RWPE2 (cell line): ENCODE results near the gene MCC.
A peak's percentile ranks its signal among the peaks of the same experiment; 100 is the strongest.

ENCODE experiments used
- ATAC-seq: fragments of 200-7000 bp; cut with Tn5 transposase; 3 replicates; pipeline ENCODE4 v1.9.1; 2021; ENCODE audit warnings: low read depth
- DNase-seq: peaks from one replicate; pipeline ENCODE4 v3.0.0-alpha.2; 2020; ENCODE audit warnings: low spot score
- H3K27ac ChIP-seq: fragments of 450-650 bp; 2 replicates; pipeline ENCODE4 v1.5.1; 2017; ENCODE audit warnings: mild to moderate bottlenecking; ENCODE audit not compliant: poor library complexity, severe bottlenecking
- H3K27me3 ChIP-seq: fragments of 250-450 bp; sonication (Bioruptor Pico); 2 replicates; pipeline ENCODE4 v1.5.1; 2021; ENCODE audit warnings: mild to moderate bottlenecking, moderate library complexity; ENCODE audit not compliant: insufficient read depth, poor library complexity, severe bottlenecking
- H3K36me3 ChIP-seq: fragments of 250-450 bp; sonication (Bioruptor Pico); 2 replicates; pipeline ENCODE4 v1.5.1; 2020; ENCODE audit warnings: low read depth, mild to moderate bottlenecking, moderate library complexity
- H3K4me1 ChIP-seq: fragments of 250-450 bp; sonication (Bioruptor Pico); 2 replicates; pipeline ENCODE4 v1.5.1; 2021; ENCODE audit warnings: mild to moderate bottlenecking, moderate library complexity; ENCODE audit not compliant: insufficient read depth, poor library complexity, severe bottlenecking
- H3K4me3 ChIP-seq: fragments of 250-450 bp; sonication (Bioruptor Pico); 2 replicates; pipeline ENCODE4 v1.5.1; 2021; ENCODE audit warnings: mild to moderate bottlenecking, moderate library complexity; ENCODE audit not compliant: severe bottlenecking
- H3K9me3 ChIP-seq: fragments of 250-450 bp; sonication (Bioruptor Pico); 2 replicates; pipeline ENCODE4 v1.5.1; 2021; ENCODE audit warnings: mild to moderate bottlenecking, moderate library complexity; ENCODE audit not compliant: severe bottlenecking
- TF ChIP-seq, protein P1 (sequence below): fragments of 450-650 bp; IDR thresholded peaks from one replicate; pipeline ENCODE4 v1.5.1; 2017; ENCODE audit warnings: mild to moderate bottlenecking, moderate library complexity; ENCODE audit not compliant: poor library complexity, severe bottlenecking

MCC gene

DNA sequence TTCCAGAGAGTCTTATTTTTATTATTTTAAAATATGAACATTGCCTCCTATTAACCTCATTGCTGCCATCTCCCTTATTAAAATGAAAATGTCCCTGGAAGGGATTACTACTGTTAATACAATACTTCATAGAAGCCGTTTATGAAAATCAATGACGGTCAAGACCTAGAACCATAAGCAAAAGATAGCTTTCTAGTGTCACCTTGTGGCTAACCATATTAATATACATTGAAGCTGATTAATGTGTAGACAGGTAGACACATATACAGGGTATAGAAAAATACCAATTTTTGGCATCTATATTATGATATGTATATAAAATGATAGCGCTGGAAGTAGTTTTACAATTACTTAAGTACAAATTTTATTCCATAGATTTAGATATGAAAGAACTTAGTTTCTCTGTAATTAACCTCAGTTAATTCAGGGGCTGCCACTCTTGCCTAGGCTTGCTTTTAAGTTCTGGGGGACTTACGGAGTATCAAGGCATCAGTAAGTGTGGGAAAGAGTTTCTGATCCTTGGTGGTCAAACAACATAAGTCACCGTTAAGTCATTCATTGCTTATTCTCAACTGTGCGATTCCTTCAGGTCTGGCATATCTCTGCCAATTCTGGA is 22.7 kb upstream of the MCC start:
- no peak overlapping the region for H3K27ac ChIP-seq
- peak; percentile 59 for ATAC-seq
- H3K9me3 ChIP-seq: no peaks in the 10 kb centered on the region
- H3K4me3 ChIP-seq: no peak overlapping the region
- peaks cover 10% of the 10 kb centered on the region for H3K36me3 ChIP-seq
- no peaks in the 10 kb centered on the region for H3K27me3 ChIP-seq
- no peak for DNase-seq
- H3K4me1 ChIP-seq: peaks cover 22% of the 10 kb centered on the region
- TF ChIP-seq, protein P1, sequence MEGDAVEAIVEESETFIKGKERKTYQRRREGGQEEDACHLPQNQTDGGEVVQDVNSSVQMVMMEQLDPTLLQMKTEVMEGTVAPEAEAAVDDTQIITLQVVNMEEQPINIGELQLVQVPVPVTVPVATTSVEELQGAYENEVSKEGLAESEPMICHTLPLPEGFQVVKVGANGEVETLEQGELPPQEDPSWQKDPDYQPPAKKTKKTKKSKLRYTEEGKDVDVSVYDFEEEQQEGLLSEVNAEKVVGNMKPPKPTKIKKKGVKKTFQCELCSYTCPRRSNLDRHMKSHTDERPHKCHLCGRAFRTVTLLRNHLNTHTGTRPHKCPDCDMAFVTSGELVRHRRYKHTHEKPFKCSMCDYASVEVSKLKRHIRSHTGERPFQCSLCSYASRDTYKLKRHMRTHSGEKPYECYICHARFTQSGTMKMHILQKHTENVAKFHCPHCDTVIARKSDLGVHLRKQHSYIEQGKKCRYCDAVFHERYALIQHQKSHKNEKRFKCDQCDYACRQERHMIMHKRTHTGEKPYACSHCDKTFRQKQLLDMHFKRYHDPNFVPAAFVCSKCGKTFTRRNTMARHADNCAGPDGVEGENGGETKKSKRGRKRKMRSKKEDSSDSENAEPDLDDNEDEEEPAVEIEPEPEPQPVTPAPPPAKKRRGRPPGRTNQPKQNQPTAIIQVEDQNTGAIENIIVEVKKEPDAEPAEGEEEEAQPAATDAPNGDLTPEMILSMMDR: peak; percentile 96

DNA sequence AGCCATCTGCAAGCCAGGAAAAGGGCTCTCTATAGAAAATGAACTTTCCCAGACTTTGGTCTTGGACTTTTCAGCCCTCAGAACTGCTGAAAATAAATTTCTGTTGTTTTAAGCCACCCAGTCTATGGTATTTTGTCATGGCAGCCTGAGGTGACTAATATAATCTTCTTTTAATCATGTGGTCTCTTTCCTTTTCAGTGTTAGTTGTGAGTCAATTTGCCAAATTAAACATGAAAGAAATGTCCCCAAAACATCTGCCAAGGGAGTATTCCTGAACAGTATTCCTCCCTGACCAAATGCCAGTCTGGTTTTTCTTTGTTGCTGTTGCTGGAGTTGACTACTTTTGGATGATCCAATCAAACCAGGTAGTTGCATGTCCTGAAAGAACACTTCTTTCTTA is 20.5 kb upstream of the MCC start:
- ATAC-seq (no peak), DNase-seq (no peak)
- Histone ChIP-seq H3K4me1 (peaks cover 15% of the 10 kb centered on the region), H3K27me3 (no peaks in the 10 kb centered on the region), H3K4me3 (no peak overlapping the region), H3K9me3 (no peaks in the 10 kb centered on the region), H3K36me3 (no peaks in the 10 kb centered on the region), H3K27ac (no peak overlapping the region)
- TF ChIP-seq, protein P1: no peak

DNA sequence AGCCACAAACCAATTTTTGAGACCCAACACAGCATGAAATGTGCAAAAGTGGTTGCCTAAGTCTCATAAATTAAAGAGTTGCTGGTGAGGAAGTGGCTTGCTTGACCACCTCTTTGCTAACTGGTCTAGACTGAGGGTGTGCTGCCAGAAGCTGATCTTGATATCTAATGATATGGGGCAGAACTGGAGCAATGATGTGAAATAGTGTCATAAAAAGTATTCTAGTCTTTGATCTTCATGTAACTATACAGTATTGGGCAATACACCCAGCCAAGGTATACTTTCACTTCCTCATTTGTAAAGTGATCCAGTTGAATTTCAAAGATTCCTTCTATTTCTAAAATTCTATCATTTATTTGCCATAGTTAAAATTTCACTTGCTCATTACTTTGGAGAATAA is 19.3 kb upstream of the MCC start:
- no peak for DNase-seq
- no peak for ATAC-seq

DNA sequence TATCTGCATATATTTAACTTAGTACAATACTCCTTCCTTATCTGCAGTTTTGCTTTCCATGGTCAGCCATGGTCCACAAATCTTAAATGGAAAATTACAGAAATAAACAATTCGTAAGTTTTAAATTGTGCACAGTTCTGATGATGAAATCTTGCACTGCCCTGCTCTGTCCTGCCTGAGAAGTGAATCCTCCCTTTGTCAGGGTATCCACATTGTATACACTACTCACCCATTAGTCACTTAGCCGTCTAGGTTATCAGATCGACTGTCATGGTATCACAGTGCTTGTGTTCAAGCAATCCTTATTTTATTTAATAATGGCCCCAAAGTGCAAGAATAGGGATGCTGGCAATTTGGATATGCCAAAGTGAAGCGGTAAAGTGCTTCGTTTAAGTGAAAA is 16.9 kb upstream of the MCC start:
- Histone ChIP-seq H3K9me3 (no peaks in the 10 kb centered on the region), H3K27ac (no peak overlapping the region), H3K4me1 (peaks cover 9% of the 10 kb centered on the region), H3K27me3 (no peaks in the 10 kb centered on the region), H3K36me3 (no peaks in the 10 kb centered on the region), H3K4me3 (no peak overlapping the region)
- TF ChIP-seq, protein P1: no peak
- peak; percentile 99 for ATAC-seq
- DNase-seq: no peak

More for the DNA sequence above, 19.3 kb upstream of the MCC start:
- peaks cover 10% of the 10 kb centered on the region for H3K4me1 ChIP-seq
- no peak overlapping the region for H3K4me3 ChIP-seq
- no peak overlapping the region for H3K27ac ChIP-seq
- TF ChIP-seq, protein P1: no peak
- no peaks in the 10 kb centered on the region for H3K9me3 ChIP-seq
- no peaks in the 10 kb centered on the region for H3K36me3 ChIP-seq
- no peaks in the 10 kb centered on the region for H3K27me3 ChIP-seq

DNA sequence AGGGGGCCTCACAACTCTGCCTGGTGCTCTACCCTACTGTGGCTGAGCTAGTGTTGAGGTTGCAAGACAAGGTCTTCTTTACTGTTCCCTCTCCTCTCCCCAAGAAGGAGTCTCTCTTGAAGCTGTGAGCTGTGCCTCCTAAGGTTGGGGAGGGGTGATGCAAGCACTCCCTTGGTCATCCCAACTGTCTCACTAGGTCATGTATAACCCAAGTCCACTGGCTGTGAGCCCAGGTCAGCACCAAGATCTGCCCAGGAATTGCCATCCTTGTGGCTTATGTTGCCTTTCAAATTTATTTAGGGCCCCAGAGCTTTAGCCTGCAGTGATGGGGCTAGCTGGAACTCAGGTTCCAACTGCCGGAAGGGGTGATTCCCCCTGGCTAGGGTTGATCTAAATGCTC is 14.9 kb upstream of the MCC start:
- Histone ChIP-seq H3K27me3 (no peaks in the 10 kb centered on the region), H3K27ac (no peak overlapping the region), H3K9me3 (no peaks in the 10 kb centered on the region), H3K4me1 (peaks cover 9% of the 10 kb centered on the region), H3K4me3 (no peak overlapping the region), H3K36me3 (no peaks in the 10 kb centered on the region)
- ATAC-seq (no peak), DNase-seq (no peak)
- TF ChIP-seq, protein P1: no peak
